ENCODE results near the gene SIM2.

DNA sequence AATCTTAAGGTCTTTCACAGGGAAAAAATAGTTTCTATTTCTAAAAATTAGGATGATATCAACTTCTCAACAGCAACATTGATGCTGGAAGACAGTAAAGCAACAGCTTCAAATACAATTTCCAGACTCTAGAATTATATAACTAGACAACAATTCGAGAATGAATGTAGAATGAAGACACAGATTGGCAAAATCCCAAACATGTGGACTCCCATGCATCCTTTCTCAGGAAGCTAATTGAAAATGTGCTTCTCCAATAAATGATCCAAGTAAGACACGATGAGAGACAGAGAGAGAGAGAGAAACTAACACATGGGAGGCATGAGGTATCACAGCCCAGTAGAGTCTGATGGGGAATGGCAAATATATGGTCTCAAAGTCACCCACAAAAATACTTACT, 21.5 kb upstream of the SIM2 start:
- TF ChIP-seq, protein P1, sequence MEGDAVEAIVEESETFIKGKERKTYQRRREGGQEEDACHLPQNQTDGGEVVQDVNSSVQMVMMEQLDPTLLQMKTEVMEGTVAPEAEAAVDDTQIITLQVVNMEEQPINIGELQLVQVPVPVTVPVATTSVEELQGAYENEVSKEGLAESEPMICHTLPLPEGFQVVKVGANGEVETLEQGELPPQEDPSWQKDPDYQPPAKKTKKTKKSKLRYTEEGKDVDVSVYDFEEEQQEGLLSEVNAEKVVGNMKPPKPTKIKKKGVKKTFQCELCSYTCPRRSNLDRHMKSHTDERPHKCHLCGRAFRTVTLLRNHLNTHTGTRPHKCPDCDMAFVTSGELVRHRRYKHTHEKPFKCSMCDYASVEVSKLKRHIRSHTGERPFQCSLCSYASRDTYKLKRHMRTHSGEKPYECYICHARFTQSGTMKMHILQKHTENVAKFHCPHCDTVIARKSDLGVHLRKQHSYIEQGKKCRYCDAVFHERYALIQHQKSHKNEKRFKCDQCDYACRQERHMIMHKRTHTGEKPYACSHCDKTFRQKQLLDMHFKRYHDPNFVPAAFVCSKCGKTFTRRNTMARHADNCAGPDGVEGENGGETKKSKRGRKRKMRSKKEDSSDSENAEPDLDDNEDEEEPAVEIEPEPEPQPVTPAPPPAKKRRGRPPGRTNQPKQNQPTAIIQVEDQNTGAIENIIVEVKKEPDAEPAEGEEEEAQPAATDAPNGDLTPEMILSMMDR (conservative IDR thresholded peaks at IDR 0.05 in 1 of 2, IDR thresholded peaks at IDR 0.05 in 1 of 2; ENCODE audit: extremely low read depth in 1 of 2, insufficient read depth in 1 of 2, low read depth in 1 of 2, low read length in 2 of 2), result no peak
- TF ChIP-seq EZH2 (IDR thresholded peaks at IDR 0.05; ENCODE audit: borderline replicate concordance, low read length), result no peak
